ENCODE measurements around the gene CHMP4B. TPM values are rescaled to one million over a fixed set of nuclear protein-coding genes. Genes with fewer than 3 reads are reported as not detected.

CHMP4B gene
- total RNA-seq, 2 experiments from 2014 or later: 44.2 to 49.3 TPM

- Mint-ChIP-seq H3K4me1 (ENCODE audit: low read depth) (peaks cover 92% of the 10 kb centered on the region), H3K4me3 (peak overlapping the region; percentile 17), H3K27ac (peak overlapping the region; percentile 60), H3K27me3 (no peaks in the 10 kb centered on the region), H3K9me3 (no peaks in the 10 kb centered on the region), H3K36me3 (ENCODE audit: low read depth) (peaks cover 29% of the 10 kb centered on the region)
- Histone ChIP-seq H3K27ac (ENCODE audit: low read depth in 1 of 2, low read length in 2 of 2) (no peak overlapping the region), H3K4me1 (ENCODE audit: insufficient read depth, low read length) (peaks cover 61% of the 10 kb centered on the region), H3K9me3 (ENCODE audit: control insufficient read depth in 1 of 2, insufficient read depth in 1 of 2, low read length in 2 of 2) (no peaks in the 10 kb centered on the region), H3K36me3 (ENCODE audit: insufficient read depth, low read length) (peaks cover 9% of the 10 kb centered on the region), H3K4me3 (ENCODE audit: low read length) (no peak overlapping the region), H3K27me3 (ENCODE audit: control insufficient read depth in 1 of 2, insufficient read depth in 2 of 2, low read length in 2 of 2) (no peaks in the 10 kb centered on the region)
- intact Hi-C loops (cut with DNase I, micrococcal nuclease): loop anchor here in 1 of 2 experiments (5.0 kb wide), 1 partner anchor 79 kb away; no protein-coding TSS in a partner anchor
- CTCF ChIA-PET: no interaction called here
- DNase-seq (no peak), ATAC-seq (ENCODE audit: poor library complexity) (no peak)
- TF ChIP-seq CTCF (IDR thresholded peaks at IDR 0.05): no peak
- POLR2A ChIA-PET: no interaction called here
These were observed 27.1 kb downstream of the CHMP4B start for GRCh38 chr20:33838035-33838864.

DNA sequence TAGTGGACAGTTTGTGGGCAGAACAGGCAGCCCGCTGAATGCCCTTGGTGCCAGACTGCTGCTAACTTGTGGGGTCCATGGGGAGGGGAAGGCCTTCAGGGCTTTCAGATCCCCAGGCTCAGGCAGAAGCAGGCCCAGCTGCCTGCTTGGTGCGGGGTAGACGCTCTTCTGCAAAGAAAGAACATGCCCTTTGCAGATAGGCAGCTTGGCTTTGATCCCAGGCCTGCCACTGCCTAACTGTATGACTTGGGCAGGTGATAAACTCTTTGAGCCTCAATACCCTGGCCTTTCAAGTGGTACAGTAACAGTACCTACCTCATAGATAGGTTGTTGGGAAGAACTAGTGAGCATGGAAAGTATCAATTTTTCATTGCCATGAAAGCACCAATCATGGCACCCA, 28.4 kb downstream of the CHMP4B start:
- Mint-ChIP-seq H3K4me3 (no peak overlapping the region), H3K27me3 (no peaks in the 10 kb centered on the region), H3K36me3 (ENCODE audit: low read depth) (peaks cover 16% of the 10 kb centered on the region), H3K27ac (no peak overlapping the region), H3K4me1 (ENCODE audit: low read depth) (peaks cover 96% of the 10 kb centered on the region), H3K9me3 (no peaks in the 10 kb centered on the region)
- Histone ChIP-seq H3K27ac (ENCODE audit: low read depth in 1 of 2, low read length in 2 of 2) (no peak overlapping the region), H3K27me3 (ENCODE audit: control insufficient read depth in 1 of 2, insufficient read depth in 2 of 2, low read length in 2 of 2) (no peaks in the 10 kb centered on the region), H3K9me3 (ENCODE audit: control insufficient read depth in 1 of 2, insufficient read depth in 1 of 2, low read length in 2 of 2) (no peaks in the 10 kb centered on the region), H3K4me1 (ENCODE audit: insufficient read depth, low read length) (peaks cover 67% of the 10 kb centered on the region), H3K4me3 (ENCODE audit: low read length) (no peak overlapping the region), H3K36me3 (ENCODE audit: insufficient read depth, low read length) (peaks cover 5% of the 10 kb centered on the region)
- DNase-seq (no peak), ATAC-seq (ENCODE audit: poor library complexity) (no peak)
- ChIA-PET POLR2A (no interaction called here), CTCF (no interaction called here)
- TF ChIP-seq CTCF (IDR thresholded peaks at IDR 0.05): no peak
- intact Hi-C loops (cut with DNase I, micrococcal nuclease): loop anchor here in 1 of 2 experiments (5.0 kb wide), 1 partner anchor 78 kb away; no protein-coding TSS in a partner anchor

DNA sequence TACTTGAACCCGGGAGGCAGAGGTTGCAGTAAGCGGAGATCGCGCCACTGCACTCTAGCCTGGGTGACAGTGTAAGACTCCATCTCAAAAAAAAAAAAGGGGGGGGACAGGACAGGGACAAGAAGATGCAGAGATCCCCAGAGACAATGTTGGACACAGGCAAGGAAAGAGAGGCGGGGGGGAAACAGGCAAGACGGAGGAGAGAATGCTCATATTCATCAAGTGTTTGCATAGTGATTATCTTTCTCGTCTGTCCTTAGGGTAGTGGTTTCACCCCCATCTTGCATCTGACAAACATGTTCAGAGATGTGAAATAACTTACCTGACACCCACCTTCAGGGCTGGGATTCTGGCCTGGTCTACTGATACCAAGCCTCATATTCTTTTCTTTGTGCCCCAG, 29.0 kb downstream of the CHMP4B start:
- Mint-ChIP-seq H3K27ac (no peak overlapping the region), H3K4me1 (ENCODE audit: low read depth) (peaks cover 93% of the 10 kb centered on the region), H3K4me3 (no peak overlapping the region), H3K36me3 (ENCODE audit: low read depth) (peaks cover 10% of the 10 kb centered on the region), H3K9me3 (no peaks in the 10 kb centered on the region), H3K27me3 (no peaks in the 10 kb centered on the region)
- CTCF ChIA-PET: no interaction called here
- Histone ChIP-seq H3K27me3 (ENCODE audit: control insufficient read depth in 1 of 2, insufficient read depth in 2 of 2, low read length in 2 of 2) (no peaks in the 10 kb centered on the region), H3K4me3 (ENCODE audit: low read length) (no peak overlapping the region), H3K36me3 (ENCODE audit: insufficient read depth, low read length) (peaks cover 5% of the 10 kb centered on the region), H3K4me1 (ENCODE audit: insufficient read depth, low read length) (peaks cover 67% of the 10 kb centered on the region), H3K27ac (ENCODE audit: low read depth in 1 of 2, low read length in 2 of 2) (no peak overlapping the region), H3K9me3 (ENCODE audit: control insufficient read depth in 1 of 2, insufficient read depth in 1 of 2, low read length in 2 of 2) (no peaks in the 10 kb centered on the region)
- intact Hi-C loops (cut with DNase I, micrococcal nuclease): no loop called here
- DNase-seq (no peak), ATAC-seq (ENCODE audit: poor library complexity) (no peak)
- POLR2A ChIA-PET: no interaction called here
- TF ChIP-seq CTCF (IDR thresholded peaks at IDR 0.05): no peak
